Endothelial cell of hepatic sinusoid (primary cell): ENCODE results near the gene PPP1R12A.
"Not testable (repeated sequence)": the region's sequence is repeated elsewhere in the genome, so short reads cannot be mapped to it uniquely, and the experiment has no call there.

Source experiments
- in situ Hi-C: cut with HindIII; loops from 2 replicates; pipeline ENCODE4 v1.10.0; 2017; ENCODE audit warnings: low sequenced_read_pairs

The PPP1R12A gene

GRCh38 chr12:79844693-79845092 is 90.2 kb downstream of the PPP1R12A start:
- in situ Hi-C loops: no loop called here

GRCh38 chr12:79843978-79844377 is 90.9 kb downstream of the PPP1R12A start:
- in situ Hi-C loops: no loop called here

GRCh38 chr12:79842630-79843029 is 92.3 kb downstream of the PPP1R12A start:
- in situ Hi-C loops: no loop called here

GRCh38 chr12:79841878-79842265 is 93.0 kb downstream of the PPP1R12A start:
- in situ Hi-C loops: no loop called here

- in situ Hi-C loops: no loop called here
Measured at GRCh38 chr12:79841248-79841877, 93.5 kb downstream of the PPP1R12A start.

- in situ Hi-C loops: no loop called here
Measured at GRCh38 chr12:79838359-79838758, 96.5 kb downstream of the PPP1R12A start.

GRCh38 chr12:79837575-79837974 is 97.3 kb downstream of the PPP1R12A start:
- in situ Hi-C loops: no loop called here

- in situ Hi-C loops: no loop called here
Measured at GRCh38 chr12:79835377-79835843, 99.5 kb downstream of the PPP1R12A start.

GRCh38 chr12:79834712-79835376 is 100.1 kb downstream of the PPP1R12A start:
- in situ Hi-C loops: no loop called here

- in situ Hi-C loops: no loop called here
Measured at GRCh38 chr12:79830440-79830839, 104.5 kb downstream of the PPP1R12A start.

- in situ Hi-C loops: no loop called here
Measured at GRCh38 chr12:79828924-79829323, 106.0 kb downstream of the PPP1R12A start.

GRCh38 chr12:79827484-79827883 is 107.4 kb downstream of the PPP1R12A start:
- in situ Hi-C loops: no loop called here

GRCh38 chr12:79826267-79827128 is 108.4 kb downstream of the PPP1R12A start:
- in situ Hi-C loops: no loop called here

GRCh38 chr12:79822475-79822874 is 112.4 kb downstream of the PPP1R12A start:
- in situ Hi-C loops: no loop called here

- in situ Hi-C loops: loop anchor here (5.0 kb wide), 1 partner anchor 52 kb away; no protein-coding TSS in a partner anchor
Measured at GRCh38 chr12:79818856-79819255, 116.0 kb downstream of the PPP1R12A start.

- in situ Hi-C loops: not testable (repeated sequence)
Measured at GRCh38 chr12:79784366-79785065, 150.4 kb downstream of the PPP1R12A start.

GRCh38 chr12:79782172-79782900 is 152.6 kb downstream of the PPP1R12A start:
- in situ Hi-C loops: no loop called here

GRCh38 chr12:79778802-79779448 is 156.0 kb downstream of the PPP1R12A start:
- in situ Hi-C loops: no loop called here

GRCh38 chr12:79776111-79776510 is 158.8 kb downstream of the PPP1R12A start:
- in situ Hi-C loops: no loop called here
